GDM1 (cell line): ENCODE data around the gene SARS1.

Experiments
- DNase-seq: peaks from one replicate; lab custom pipeline; 2025; lab: John Stamatoyannopoulos, UW

Gene SARS1

DNA sequence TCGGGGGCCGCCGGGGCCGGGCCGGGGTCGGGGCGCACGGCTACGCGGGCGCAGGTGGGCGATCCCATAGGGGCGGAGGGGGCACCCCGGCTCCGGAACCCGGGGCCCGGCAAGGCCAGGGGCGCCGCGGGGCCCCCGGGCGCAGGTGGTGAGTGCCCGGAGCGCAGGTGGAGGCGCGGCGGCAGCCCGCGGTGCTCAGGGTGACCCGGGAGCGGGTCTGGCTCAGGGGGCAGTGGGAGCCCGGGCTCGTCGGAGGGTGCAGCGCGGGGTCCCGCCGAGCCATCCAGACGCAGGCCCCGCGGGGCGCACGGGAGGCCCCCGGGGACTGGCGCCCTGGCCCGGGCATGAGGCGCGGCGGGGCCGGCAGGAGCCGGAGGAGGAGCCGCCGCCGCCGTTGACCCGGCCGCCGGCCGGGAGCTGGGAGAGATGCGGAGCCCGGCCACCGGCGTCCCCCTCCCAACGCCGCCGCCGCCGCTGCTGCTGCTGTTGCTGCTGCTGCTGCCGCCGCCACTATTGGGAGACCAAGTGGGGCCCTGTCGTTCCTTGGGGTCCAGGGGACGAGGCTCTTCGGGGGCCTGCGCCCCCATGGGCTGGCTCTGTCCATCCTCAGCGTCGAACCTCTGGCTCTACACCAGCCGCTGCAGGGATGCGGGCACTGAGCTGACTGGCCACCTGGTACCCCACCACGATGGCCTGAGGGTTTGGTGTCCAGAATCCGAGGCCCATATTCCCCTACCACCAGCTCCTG lies 36.1 kb downstream of the SARS1 start:
- no peak for DNase-seq

DNA sequence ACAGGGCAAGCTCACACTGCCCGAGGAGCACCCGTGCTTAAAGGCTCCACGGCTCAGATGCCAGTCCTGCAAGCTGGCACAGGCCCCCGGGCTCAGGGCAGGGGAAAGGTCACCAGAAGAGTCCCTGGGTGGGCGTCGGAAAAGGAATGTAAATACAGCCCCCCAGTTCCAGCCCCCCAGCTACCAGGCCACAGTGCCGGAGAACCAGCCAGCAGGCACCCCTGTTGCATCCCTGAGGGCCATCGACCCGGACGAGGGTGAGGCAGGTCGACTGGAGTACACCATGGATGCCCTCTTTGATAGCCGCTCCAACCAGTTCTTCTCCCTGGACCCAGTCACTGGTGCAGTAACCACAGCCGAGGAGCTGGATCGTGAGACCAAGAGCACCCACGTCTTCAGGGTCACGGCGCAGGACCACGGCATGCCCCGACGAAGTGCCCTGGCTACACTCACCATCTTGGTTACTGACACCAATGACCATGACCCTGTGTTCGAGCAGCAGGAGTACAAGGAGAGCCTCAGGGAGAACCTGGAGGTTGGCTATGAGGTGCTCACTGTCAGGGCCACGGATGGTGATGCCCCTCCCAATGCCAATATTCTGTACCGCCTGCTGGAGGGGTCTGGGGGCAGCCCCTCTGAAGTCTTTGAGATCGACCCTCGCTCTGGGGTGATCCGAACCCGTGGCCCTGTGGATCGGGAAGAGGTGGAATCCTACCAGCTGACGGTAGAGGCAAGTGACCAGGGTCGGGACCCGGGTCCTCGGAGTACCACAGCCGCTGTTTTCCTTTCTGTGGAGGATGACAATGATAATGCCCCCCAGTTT lies 36.9 kb downstream of the SARS1 start:
- no peak for DNase-seq

DNA sequence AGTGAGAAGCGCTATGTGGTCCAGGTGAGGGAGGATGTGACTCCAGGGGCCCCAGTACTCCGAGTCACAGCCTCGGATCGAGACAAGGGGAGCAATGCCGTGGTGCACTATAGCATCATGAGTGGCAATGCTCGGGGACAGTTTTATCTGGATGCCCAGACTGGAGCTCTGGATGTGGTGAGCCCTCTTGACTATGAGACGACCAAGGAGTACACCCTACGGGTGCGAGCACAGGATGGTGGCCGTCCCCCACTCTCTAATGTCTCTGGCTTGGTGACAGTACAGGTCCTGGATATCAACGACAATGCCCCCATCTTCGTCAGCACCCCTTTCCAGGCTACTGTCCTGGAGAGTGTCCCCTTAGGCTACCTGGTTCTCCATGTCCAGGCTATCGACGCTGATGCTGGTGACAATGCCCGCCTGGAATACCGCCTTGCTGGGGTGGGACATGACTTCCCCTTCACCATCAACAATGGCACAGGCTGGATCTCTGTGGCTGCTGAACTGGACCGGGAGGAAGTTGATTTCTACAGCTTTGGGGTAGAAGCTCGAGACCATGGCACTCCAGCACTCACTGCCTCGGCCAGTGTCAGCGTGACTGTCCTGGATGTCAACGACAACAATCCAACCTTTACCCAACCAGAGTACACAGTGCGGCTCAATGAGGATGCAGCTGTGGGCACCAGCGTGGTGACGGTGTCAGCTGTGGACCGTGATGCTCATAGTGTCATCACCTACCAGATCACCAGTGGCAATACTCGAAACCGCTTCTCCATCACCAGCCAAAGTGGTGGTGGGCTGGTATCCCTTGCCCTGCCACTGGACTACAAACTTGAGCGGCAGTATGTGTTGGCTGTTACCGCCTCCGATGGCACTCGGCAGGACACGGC lies 37.8 kb downstream of the SARS1 start:
- no peak for DNase-seq

DNA sequence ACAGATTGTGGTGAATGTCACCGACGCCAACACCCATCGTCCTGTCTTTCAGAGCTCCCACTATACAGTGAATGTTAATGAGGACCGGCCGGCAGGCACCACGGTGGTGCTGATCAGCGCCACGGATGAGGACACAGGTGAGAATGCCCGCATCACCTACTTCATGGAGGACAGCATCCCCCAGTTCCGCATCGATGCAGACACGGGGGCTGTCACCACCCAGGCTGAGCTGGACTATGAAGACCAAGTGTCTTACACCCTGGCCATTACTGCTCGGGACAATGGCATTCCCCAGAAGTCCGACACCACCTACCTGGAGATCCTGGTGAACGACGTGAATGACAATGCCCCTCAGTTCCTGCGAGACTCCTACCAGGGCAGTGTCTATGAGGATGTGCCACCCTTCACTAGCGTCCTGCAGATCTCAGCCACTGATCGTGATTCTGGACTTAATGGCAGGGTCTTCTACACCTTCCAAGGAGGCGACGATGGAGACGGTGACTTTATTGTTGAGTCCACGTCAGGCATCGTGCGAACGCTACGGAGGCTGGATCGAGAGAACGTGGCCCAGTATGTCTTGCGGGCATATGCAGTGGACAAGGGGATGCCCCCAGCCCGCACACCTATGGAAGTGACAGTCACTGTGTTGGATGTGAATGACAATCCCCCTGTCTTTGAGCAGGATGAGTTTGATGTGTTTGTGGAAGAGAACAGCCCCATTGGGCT lies 38.6 kb downstream of the SARS1 start:
- DNase-seq = no peak

DNA sequence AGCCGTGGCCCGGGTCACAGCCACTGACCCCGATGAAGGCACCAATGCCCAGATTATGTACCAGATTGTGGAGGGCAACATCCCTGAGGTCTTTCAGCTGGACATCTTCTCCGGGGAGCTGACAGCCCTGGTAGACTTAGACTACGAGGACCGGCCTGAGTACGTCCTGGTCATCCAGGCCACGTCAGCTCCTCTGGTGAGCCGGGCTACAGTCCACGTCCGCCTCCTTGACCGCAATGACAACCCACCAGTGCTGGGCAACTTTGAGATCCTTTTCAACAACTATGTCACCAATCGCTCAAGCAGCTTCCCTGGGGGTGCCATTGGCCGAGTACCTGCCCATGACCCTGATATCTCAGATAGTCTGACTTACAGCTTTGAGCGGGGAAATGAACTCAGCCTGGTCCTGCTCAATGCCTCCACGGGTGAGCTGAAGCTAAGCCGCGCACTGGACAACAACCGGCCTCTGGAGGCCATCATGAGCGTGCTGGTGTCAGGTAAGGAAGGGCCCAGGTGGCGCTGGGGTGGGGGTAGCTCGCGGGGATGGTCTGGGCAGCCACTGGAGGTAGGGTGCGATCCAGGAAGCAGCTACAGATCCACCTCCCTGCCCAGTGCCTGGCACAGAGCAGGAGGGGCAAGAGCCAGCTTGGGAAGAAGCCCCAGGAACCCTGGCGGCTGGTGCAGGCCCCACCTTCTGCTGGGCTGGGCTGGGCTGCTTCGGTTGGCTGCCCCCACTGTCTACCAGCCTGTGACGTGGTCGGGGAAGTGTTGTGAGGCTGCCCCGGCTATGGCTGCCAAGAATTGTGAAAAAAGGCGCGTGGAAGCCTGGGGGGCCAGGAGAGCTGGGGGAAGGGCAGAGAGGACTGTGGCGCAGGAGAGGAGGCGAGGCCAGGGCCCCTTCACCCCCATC lies 39.4 kb downstream of the SARS1 start:
- DNase-seq = no peak

DNA sequence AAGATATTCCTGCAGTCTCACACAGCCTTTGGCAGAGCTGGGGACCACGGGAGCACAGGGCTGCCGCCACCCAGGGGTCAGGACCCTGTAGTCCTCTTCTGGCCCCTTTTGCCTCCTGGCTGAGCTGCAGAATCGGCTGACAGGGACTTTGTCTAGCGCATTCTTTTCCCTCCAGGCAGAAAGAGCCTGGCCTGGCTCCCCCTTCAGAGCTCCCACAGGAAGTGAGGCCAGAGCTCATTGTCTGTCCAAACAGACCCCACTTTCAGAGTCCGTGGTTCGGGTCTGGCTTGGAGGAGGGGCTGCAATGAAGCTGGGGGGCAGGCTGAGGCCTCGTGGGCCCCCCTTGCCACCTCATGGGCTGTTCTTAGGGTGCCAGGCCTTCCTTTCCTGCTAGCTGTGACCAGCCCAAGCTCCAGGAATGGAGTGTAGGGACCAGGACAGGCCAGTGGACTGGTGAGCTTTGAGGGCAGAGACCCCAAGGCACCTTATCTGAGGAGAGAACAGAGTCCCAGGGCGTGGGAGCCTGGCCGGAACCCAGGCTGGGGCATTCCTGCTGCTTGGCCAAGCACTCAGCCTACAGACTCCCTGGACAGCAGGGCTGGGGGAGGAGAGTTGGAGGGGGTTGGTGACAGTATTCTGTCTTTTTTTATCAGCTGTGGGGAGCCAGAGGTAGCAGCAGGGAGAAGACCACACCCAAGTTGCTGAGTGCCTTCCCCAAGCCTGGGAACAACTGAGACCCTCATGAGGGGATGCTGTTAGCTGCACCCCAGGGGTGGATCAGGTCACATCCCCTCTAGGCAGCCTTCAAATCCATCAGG lies 40.3 kb downstream of the SARS1 start:
- DNase-seq = no peak

DNA sequence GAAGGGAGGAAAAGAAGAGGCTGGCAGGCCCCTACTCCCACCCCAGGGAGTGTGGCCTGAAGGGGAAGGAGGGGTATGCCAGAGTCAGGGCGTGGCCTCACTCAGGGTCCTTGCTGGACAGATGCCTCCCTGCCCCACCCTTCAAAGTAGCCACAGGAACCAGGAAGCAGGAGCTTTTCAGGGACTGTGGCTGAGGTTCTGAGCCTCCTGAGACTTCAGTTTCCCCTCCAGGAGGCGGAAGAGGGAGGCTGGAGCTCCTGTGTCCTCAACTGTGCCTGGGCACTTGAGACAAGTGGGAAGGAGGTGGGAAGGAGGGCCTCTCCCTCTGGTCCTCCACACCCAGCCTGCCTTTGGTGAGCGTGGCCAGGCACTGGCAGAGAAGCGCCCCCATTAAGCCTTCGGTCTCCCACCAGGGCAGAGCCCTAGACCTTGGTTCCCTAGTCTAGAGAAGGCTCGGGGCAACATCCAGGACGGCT lies 40.9 kb downstream of the SARS1 start:
- DNase-seq = no peak

DNA sequence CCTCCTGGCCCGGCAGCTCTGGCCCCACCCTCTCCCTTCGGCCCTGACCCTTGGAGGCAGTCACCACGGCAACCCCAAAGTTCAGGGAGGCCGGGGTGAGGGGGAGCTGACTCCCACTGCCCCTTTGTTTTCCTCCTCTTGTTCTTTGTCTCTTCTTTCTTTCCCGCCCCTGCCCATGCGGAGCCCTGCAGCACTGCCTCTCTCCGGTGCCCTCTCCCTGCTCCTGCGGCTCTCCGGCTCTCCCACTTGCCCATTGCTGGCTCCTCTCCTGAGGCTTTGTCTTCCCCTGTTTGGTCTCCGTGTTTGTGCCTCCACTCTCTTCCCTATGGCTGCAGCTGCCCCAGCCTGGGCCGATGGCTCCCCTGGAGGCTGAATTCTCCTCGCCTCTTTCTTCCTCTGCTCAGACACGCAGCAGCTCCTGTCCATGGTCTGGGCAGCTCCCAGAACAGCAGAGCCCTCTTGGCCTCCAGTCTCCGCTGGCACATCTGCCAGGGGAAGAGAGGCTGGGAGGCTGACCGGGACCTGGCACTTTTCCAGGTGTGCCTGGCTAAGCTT lies 41.5 kb downstream of the SARS1 start:
- no peak for DNase-seq

DNA sequence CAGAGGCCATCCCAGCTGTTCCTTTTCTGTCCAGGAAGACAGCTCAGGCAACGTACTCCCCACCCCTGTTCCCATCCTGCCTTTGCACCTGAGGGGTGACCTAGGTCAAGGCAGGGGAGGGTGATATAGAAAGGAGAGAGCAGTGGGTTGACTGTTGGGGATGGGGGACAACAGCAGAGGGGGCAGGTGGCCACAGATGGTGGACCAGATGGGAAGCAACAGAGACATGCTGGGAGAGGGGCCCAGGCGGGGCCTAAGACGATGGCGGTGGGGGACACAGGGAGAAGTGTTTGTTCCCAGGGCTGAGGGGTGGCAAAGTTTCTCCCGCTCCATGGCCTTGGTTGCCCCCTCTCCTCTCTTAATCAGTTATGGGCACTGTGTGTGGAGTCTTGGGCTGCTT lies 42.0 kb downstream of the SARS1 start:
- no peak for DNase-seq

DNA sequence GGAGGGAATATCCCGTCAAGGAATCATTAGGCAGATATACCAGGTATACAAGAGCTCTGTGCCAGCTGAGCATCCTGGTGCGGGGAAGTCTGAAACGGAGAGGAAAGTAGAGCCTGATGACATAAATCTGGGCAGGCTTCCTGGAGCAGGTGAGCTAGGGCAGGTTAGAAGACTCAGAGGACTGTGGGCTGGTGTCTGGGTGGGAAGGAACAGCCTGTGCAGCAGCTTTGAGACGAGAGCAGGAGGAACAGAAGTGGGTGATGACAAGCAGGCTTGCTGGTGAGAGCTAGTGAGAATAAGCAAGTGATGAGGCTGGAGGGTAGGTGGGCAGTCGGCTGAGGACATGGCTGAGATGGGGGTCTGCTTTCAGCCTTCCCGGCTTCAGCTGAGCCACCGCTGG lies 42.4 kb downstream of the SARS1 start:
- DNase-seq = no peak

DNA sequence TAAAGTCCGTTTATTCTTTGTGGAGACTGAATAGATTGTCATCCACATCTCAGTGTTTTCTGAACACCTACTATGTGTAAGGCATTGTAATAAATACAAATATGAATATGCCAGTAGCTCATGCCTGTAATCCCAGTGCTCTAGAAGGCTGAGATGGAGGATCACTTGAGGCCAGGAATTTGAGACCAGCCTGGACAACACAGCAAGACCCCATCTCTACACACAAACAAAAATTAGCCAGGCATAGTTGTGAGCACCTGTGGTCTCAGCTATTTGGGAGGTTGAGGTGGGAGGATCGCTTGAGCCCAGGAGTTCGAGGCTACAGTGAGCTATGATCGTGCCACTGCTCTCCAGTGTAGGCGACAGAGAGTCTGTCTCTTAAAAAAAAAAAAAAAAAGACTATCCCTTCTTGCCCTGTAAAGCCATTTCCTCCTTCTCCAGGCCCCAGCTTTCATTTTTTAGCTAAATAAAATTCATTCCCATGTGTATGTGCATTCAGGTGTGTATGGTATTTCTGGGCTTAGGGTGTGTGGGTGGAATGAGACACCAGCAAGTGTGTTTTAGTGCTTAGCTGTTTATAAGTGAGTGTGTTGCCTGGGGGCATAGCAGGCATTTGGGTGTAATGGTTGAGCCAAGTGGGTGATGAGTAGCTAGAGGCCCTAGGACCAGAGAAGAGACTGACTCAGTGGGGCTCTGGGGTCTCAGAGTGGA lies 43.4 kb downstream of the SARS1 start:
- DNase-seq = no peak

DNA sequence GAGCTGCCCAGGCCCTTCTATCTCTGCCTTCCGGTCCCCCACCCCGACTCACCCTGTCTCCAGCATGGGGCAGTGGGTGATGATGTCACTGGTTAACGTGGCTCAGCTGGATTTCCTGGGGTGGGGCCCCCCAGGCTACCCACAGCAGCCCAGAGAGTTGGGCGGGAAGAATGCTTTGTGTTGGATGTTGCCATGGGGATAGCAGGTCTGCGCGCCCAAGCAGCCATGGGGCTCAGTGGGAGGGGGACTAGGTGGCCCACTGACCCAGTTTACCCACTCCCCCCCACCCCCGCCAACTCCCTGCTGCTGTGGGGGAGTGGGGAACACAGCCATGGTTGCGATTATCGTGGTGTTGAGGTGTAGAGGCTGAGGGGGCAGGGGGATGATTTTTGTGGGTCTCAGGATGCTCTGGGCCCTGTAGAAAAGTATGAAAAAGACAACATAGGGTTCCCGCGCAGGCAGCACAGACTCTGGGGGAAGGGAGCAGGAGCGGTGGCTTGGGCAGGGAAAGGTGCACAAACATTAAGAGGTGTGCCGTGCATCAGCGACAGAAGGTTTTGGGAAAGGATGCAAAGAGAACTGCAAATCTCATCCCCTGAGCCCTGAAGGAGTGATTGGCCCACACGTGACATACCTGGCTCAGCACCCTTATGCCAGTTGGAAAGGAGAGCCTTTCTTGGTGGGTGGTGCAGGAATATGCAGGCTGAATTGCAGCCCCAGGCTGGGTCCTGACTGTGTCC lies 44.1 kb downstream of the SARS1 start:
- DNase-seq = no peak

DNA sequence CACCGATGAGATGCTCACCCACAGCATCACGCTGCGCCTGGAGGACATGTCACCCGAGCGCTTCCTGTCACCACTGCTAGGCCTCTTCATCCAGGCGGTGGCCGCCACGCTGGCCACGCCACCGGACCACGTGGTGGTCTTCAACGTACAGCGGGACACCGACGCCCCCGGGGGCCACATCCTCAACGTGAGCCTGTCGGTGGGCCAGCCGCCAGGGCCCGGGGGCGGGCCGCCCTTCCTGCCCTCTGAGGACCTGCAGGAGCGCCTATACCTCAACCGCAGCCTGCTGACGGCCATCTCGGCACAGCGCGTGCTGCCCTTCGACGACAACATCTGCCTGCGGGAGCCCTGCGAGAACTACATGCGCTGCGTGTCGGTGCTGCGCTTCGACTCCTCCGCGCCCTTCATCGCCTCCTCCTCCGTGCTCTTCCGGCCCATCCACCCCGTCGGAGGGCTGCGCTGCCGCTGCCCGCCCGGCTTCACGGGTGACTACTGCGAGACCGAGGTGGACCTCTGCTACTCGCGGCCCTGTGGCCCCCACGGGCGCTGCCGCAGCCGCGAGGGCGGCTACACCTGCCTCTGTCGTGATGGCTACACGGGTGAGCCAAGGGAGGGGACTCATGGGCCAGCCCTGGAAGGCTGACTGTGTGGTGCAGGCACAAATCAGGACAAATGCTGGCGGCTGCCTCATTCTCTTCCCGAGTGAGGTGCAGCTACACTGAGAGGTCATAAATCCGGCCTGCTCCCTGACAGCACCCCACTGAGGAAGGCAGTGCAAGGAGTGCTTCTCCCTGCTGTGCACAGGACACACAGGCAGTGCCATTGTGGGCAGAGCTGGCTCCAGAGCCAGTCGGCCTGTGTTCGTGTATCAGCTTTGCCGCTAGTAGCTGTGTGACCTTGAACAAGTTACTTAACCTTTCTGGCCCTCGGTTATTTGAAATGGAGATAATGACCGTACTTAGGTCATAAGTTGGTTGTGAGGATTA lies 45.1 kb downstream of the SARS1 start:
- no peak for DNase-seq

DNA sequence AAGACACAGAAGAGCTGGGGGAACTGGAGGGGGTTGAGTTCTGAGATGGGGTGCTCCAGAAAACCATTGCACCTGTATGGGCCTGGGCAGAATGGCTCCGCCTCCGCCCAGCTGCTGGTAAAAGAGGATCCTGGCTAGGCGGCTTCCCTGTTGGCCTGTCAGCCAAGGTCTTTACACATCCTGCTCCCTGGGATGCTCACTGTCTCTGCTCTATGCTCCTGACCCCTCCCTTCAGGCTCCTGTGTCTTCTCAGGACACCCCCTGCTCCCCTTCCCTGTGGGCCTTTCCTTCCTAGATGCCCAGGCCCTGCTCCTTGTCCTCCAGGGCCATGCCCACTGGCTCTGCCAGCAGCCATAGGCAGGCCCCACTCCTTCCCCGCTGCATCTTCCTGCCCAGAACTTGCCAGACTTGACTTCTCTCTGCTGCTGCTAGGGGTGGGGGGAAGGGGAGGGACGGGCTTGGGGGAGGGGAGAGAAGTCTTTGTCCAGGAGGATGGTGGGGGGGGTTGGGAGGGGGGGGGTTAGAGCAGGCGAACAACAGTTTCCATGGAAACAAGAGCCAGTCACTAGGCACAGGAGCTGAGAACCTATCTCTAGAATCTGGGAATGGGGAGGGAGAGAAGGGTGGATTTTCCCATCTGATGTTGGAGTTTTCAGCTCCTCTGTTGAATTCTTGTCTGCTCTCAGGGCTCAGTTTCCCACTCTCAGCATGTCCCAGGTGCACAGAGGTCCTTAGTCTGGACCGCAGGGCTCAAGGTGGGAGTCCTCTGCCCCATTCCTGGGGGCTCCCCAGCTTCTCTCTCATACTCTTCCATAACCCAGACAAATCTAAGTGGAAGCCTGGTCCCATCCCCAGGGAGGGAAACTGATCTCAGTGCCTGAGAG lies 46.2 kb downstream of the SARS1 start:
- no peak for DNase-seq

DNA sequence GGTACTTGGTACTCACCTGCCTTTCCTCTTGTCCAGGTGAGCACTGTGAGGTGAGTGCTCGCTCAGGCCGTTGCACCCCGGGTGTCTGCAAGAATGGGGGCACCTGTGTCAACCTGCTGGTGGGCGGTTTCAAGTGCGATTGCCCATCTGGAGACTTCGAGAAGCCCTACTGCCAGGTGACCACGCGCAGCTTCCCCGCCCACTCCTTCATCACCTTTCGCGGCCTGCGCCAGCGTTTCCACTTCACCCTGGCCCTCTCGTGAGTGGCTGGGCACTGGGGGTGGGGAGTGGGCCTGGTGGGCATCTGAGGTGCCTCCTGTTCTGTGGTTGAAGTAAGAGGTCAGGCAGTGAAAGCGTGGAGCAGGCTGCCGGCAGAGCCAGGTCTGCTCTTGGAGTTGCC lies 47.3 kb downstream of the SARS1 start:
- no peak for DNase-seq

DNA sequence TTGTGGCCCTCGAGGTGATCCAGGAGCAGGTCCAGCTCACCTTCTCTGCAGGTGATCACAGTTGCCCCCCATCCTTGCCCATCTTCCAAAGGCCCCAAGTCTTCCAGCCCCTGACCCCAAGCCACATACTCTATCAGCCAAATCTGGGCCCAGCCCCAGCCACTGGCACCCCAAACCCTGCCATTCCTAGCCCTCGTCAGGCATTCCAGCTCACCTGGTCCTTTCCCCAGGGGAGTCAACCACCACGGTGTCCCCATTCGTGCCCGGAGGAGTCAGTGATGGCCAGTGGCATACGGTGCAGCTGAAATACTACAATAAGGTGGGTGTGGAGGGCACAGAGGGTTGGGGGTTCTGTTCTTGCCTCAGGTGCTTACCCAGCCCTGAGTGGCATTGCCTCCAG lies 47.9 kb downstream of the SARS1 start:
- no peak for DNase-seq
